Measurements from ENCODE around the gene GAD2.

GAD2 gene

DNA sequence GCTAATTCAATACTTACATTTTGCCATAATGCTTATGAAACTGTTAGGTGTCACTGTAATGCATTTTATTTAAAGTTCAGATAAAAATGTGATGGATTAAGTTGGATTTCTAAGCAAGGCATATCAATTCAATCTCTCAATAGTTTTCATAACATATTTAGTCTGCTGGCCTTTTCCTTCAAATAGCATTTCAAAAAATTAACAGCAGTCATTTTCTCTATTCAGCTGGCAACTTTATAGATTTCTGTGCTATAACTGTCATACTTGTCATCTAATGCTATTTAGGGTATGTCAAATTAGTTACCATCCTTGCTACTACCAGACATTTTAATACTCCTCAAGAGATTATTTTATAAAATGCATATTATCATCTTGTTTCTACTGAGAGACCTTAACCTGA is 4.3 kb downstream of the GAD2 start:
- intact Hi-C loops (cut with DNase I) = no loop called here
- DNase-seq = no peak

DNA sequence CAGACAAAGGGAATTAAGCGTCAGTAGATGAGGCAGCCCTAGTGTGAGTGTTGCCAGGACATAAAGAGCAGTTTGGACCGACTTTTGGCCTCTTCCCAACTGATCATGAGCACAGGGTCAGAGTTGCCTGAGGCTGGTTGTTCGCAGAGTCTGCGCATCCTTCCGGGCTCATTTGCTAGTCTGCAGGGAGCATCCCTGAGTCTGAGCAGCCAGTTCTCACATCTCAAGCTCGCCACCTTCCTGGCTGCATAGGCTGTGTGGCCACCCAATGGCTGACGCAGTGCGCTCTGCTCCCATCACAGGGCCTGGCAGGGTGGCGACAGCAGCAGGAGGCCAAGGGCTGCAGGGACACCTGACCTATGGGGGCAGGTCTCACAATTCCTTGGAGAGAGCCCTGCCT is 5.0 kb downstream of the GAD2 start:
- intact Hi-C loops (cut with DNase I) = no loop called here
- peak in 3 of 10 donors; percentile 17 to 83 (median 68) for DNase-seq

DNA sequence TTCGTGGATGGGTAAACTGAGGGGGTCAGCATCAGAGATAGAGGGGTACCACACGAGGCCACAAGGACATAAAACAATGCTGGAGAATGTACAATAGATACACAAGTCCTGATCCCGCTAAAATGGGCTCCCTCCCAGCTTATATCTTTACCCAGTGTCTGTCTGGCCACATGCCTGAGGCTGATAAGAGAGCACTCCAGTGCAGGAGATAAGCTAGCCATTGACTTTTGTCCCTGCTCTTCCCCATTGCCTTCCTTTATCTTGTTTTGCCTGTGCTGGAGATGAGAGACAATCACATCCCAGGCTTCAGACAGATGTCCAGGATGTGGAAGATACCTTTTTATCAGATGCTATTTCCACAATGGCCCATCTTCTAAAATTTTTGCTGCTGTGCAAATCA is 6.0 kb downstream of the GAD2 start:
- DNase-seq = no peak
- intact Hi-C loops (cut with DNase I) = no loop called here

DNA sequence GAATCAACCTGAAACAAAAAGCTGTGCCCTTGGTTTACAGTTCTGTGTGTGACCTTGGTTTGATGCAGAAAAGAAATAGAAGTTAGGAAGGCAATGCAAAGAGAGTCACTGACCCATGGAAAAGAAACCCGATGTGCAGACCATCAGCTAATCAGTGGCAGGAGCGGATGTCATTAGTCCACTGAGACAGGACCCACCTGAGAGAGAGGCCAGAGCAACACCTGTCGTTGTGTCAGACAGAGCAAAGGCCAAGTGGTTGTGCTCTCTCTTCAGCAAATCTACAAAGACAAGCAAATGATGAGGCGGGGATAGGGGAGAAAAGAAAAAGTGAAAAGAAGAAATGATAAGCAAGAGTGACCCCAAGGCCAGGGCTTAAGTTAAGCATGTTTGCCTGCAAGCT is 8.7 kb downstream of the GAD2 start:
- intact Hi-C loops (cut with DNase I) = no loop called here
- DNase-seq = no peak

DNA sequence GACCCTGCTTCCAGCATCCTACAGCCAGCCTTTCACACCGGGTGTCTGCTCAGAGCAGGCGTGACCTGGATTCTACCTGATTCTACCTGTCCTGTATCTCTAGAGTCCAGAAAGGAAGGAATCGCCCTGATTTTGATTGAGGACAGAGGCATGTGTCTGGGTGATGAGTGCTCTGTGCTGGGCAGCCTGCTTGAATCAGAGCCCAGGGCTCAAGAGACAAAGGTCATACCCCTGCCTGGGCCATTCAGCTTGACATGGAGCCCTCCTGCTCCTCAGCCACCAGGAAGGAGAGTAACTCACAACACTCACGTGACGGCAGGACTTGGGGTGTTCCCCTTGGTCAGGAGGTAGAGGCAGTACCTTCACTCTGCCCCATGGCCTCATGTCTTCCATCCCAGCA is 11.2 kb downstream of the GAD2 start:
- intact Hi-C loops (cut with DNase I) = no loop called here

DNA sequence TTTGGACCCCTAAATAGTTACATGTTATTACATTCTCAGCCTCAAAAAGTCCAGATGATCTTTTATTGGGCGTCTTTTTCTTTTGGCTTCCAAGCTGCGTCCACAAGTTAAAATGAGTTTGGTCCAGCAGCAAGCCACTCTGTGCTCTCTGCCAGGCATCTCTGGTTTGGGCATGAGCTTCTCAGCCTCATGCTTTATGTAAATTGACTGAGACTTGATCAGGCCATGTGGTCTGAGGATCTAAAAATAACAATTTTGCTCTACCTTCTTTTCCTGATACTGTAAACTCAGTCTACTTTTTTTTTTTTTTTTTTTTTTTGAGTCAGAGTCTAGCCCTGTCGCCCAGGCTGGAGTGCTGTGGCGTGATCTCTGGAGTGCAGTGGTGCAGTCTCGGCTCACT is 15.6 kb downstream of the GAD2 start:
- DNase-seq = no peak
- intact Hi-C loops (cut with DNase I) = no loop called here

More for the DNA sequence above, 11.2 kb downstream of the GAD2 start:
- peak in 1 of 10 donors; percentile 60 for DNase-seq

DNA sequence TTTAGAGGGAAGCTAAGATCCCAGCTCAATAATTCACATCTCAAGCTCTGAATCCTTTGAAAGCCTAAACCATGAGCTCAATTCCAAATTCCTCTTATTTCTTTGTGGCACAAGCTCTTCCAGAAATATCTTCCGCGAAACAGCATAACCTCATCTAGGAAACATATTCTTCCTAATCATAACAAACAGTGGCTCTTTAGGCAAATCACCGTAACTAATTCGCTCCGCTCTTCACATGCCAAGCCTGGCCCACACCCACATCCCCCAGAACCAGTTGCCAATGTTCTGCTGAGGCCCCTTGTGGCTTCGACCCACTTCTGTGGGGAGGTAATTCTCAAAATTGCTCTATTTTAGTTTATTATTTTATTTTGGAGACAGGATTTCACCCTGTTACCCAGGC is 19.2 kb downstream of the GAD2 start:
- intact Hi-C loops (cut with DNase I) = no loop called here
- no peak for DNase-seq

DNA sequence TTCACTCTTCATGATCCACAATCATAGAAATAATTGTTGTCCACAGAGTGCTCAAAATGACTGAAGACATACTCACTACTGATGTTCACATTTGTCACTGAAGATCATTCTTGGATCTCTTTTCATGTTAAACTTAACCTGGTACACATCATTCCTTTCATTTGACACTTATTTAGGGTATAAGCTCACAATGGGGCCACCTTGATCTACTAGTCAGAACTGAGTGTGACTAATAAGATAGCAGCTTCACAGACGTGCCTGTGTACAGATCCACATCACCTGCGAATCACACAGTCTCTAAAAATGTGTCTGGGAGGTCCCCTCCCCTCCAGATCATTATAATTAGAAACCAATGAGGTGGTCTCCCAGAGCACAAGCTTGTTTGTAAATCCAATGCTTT is 21.8 kb downstream of the GAD2 start:
- intact Hi-C loops (cut with DNase I) = no loop called here
- no peak for DNase-seq

DNA sequence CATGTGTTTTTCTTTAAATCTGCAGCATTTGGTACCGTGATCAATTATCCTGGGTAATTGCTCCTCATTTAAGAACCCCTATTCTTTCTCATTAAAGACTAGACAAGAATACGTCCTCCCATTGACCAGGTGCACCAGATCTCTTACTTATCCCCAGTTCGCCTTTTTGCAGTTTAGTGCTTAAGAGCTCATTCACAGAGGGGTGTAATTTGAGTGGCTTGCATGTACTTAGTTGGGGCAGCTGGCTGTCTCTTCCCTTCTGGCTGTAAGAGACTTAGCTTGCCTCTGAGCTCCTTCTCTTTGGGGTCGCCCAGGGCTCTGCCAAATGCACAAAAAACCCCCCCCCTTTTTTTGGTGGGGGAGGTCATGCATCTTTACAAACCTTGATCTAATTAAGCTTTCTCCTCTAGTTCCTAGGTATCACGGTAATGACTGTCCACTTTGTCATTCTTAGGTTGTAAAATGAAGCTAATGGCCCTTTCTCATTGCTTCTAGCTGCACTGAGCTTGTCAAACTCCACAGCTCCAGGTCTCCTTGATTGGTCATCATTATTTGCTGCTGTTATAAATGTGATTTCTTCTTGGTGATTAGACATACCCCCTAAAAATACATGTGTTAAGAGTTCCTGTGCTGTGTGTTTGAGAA is 26.3 kb downstream of the GAD2 start:
- intact Hi-C loops (cut with DNase I) = no loop called here
- no peak for DNase-seq

DNA sequence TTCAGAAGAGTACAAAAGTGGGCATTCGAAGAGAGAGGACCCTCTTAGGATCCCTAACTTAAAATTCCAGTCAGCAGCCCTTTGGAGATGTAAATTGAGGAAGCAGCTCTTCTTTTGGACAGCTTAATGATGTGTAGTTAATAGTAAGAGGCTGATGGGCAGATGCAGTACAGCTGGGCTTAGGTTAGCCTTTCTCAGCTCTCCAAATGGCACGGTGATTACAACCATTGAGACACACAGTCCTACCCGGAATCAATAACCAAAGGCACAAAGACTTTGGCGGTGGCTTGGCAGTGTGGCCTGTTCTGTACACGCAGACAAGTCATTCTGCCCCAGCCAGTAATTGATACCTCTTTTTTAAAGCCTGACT is 26.8 kb downstream of the GAD2 start:
- no peak for DNase-seq
- intact Hi-C loops (cut with DNase I) = no loop called here

DNA sequence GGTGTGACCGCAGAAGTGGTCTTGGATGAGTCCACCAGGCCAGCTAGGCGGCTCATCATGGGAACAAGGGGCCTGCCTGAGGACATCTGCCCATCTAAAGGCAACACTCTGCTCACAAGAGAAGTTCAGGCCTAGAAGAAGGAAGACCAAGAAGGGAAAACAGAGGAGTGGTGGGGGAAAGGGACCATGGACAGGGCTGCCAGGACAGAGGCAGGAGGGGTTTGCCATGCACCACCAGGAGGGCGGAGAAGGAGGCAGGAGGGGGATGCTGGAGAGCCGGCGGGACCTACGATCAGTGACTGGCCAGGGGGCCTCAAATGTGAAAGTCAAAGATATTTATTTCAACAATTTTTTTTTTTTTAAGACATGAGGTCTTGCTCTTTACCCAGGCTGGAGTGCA is 33.1 kb downstream of the GAD2 start:
- DNase-seq = no peak
- intact Hi-C loops (cut with DNase I) = no loop called here

DNA sequence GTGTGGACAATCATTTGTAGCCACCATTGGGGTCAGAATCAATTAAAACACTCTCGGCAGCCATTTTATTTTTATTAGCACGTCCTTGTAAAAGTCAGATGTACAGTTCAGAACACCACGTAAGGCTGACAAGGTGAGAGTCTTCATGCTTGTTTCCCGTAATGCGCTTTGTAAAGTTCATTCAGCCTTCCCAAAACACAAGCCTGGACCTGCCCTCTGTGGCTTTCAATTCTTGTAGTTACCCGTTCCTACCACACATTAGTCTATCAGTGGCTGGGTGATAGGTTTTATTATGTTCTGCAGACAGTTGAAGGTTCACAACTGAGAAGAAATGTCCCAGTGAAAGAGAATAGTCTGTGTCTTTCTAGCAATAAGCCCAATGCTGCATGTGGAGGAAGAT is 35.4 kb downstream of the GAD2 start:
- DNase-seq = no peak
- intact Hi-C loops (cut with DNase I) = loop anchor here (2.0 kb wide), 1 partner anchor 37 kb away; no protein-coding TSS in a partner anchor

DNA sequence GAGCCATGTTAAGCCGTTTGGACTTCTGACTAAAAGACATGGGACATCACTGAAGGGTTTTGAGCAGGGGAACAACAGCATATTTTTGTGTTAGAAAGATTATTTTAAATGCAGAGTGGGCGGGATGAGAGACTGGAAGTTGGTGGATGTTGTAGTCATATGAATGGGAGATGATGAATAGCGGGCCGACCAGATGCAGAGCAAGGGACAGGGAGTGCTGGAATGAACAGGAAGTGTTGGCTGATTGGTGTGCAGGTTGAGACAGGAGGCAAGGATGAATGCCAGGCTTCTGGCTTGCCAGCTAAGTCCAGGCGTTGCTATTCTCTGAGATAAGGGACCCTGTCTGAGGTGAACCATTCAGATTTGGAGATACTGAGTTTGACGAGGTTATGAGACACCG is 38.0 kb downstream of the GAD2 start:
- DNase-seq = peak in 2 of 10 donors; percentile 18 to 65
- intact Hi-C loops (cut with DNase I) = no loop called here

DNA sequence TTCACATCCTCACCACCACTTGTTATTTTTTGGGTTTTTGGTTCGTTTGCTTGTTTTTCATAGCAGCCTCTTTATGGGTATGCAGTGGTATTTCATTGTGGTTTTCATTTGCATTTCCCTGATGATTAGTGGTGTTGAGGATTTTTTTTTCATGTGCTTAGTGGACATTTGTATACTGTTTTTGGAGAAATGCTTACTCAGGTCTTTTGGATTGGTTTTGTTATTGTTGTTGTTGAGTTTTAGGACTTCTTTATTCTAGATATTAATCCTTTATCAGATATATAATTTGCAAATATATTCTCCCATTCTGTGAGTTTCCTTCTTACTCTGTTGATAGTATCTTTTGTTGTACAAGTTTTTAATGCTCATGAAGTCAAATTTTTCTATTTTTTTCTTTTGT is 42.8 kb downstream of the GAD2 start:
- no peak for DNase-seq
- intact Hi-C loops (cut with DNase I) = no loop called here

DNA sequence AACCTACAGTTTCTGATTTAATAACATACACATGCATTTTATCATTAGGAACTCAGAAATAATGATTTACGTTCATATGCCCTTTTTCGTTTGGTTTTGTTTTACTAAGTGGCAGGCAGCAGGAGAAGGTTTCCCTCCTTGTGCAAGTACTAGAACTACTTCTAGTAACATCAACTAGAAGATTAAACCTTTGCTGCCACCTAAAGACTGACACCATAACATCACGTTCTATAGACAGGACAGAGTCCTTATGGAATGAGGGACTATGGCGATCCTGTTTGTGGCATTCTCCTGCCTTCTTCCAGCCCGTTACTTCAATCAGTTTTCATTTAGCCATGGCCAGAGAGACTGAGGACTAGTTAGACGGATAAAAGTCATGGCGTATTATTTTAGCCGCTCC is 53.2 kb downstream of the GAD2 start:
- DNase-seq = no peak
- intact Hi-C loops (cut with DNase I) = no loop called here

DNA sequence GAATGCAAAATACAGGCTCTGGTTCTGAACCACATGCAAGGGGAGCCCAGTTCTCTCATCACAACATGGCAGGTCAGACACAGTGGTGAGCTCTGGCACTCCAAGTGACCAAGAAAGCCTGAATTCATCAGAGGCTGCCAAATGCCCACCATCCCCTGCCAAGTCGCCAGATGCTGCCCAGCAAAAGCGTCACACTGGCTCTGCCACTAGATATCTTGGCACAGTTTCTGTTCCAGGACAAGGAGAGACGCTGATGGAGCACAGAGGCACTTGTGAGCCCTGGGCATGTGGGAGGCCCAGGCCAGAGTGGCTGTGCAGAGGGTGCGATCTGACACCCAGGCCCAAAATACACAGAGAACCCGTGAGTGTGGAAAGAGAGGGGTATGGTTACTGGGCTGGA is 57.8 kb downstream of the GAD2 start:
- intact Hi-C loops (cut with DNase I) = no loop called here
- peak; percentile 15 to 91 (median 40) for DNase-seq

DNA sequence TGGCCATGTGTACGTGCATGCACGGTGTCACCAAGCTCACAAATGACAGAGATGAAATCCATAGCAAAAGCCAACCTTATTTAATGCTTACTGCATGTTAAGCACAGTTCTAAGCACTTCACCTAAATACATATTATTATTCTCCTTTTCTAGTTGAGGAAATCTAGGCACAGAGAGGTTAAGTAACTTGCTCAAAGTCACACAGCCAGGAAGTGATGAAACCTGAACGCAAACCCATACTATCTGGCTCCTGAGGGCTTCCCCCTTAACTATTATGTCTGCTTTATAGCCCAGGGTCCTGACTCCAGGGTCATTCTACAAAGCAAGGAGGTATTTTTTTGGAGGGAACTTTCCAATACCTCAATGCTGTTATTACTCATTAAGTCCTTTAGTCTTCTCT is 61.7 kb downstream of the GAD2 start:
- intact Hi-C loops (cut with DNase I) = no loop called here

DNA sequence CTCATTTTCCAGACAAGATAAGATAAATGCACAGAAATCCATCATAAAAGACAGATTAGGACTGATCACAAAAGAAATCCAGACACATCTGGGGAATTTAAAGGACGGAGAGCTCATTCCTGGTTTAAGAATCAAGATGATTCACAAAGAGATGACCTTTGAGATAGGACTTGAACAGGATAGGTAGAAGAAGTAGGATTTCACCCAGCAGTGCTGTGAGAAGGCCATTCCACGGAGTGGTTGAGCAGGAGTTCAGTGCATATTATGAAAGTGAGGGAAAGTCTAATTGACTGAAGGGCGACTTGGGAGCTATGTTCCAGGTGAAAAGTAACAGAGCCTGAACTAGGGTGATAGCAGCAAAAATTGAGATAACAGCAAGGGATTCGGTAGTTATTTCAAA is 73.7 kb downstream of the GAD2 start:
- no peak for DNase-seq
- intact Hi-C loops (cut with DNase I) = no loop called here

More for the DNA sequence above, 61.7 kb downstream of the GAD2 start:
- no peak for DNase-seq

DNA sequence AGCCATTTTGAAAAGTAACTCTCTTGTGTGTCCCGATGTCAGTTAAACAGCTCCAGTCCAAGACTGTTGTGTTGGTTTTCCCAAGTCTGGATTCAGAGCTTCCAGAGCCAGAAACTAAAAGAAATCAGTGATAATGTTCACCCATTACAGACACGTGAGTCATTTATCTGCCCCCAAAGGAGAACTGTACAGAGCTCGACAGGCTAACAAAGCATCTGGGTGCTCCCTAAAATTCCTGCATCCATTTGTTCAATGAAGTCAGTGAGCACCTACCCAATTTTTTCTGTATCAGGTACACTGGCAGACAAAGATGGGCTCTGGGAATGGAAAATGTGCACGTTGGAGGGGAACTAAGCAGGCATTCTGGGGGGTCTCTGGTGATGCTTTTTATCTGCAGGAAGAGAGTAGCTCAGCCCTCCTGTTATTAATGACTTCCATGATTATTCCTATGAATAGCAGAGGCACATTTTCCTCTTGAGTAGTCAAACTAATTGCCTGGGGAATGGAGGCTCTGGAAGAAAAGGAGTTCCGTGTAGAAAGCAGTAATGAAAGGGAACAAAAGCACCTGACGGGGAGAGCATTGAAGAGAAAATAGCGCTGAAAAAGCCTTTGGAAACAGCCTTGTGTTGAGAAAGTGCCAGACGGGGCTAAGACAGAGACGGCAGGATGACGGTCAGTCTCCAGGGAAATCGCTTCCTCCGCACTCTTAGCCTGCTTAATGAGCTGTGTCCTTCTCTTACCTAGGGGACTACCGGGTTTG is 75.3 kb downstream of the GAD2 start:
- DNase-seq = no peak
- intact Hi-C loops (cut with DNase I) = no loop called here

DNA sequence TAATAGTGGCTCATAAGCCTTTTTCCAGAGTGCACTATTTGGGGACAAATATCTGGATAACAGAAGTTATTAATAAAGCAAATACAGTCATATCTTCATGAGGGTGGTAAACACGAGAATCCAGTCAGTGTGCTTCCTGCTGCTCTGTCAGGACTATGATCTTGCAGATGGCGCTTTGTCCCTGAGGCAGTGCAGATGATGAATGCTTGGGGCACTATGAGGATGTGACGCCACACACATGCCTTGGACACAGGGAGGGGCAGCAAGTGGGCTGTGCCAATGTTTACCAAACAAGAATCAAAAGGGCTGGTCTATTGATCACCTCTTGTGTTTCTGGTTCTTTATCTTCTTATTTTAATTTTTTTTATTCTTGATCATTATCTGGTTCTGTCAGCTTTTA is 79.8 kb downstream of the GAD2 start:
- no peak for DNase-seq
- intact Hi-C loops (cut with DNase I) = no loop called here

DNA sequence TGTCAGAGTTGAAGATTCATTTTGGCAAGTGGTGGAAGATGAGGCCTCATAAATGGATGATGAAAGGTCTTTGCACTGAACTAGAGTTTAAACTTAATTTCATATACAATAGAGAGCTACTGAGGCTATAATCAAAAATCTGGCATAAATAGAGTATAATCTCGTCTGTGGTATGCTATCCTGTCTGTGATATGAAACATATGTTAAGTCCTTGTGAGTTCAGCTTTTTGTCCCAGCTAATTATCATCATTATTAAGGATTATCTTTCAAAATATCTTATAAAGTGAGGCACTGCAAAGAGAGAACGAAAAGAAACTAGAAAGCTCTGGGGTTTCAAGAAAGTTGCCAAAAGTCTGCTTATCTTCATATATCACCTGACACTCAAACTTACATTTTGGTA is 83.4 kb downstream of the GAD2 start:
- intact Hi-C loops (cut with DNase I) = no loop called here
- no peak for DNase-seq

DNA sequence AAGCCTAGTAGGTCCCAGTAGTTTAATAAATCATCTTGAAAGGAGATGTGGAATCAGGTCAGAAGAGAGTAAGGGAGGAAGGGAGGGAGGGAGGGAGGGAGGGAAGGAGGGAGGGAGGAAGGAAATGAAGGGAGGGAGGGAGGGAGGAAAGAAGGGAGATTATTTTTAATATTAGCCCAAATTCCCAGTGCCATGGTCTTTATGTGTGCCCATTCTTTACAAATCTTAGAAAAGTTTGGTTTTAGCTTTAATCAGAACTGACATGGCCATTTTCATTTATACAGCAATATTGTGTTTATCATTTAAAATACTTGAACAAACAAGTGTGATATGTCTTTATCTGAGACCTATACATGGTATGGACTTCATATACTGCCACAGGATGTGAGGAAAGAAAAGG is 86.8 kb downstream of the GAD2 start:
- no peak for DNase-seq
- intact Hi-C loops (cut with DNase I) = no loop called here

DNA sequence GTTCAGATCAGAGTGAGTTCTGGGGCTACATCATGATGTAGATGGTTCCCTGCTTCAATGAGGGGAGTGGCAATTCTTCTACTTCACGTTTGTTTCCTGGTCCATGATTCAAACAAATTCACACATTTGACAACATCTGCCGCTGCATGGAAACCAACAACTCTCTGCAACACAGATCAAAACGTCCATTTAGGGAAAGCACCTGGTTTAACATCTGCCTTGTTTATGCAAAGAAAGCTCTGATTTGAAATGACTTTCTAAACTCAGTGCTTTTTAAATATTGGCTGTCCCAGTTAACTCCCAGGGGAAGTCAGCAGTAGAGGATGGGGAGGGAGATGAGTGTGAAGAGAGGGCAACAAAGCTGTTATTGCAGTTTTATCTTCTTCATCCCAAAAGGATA is 93.8 kb downstream of the GAD2 start:
- no peak for DNase-seq
- intact Hi-C loops (cut with DNase I) = no loop called here
